Measurements from ENCODE around the gene NDUFS3. TPM values are rescaled to one million over a fixed set of nuclear protein-coding genes. Genes with fewer than 3 reads are reported as not detected.
"Not testable (repeated sequence)": the region's sequence is repeated elsewhere in the genome, so short reads cannot be mapped to it uniquely, and the experiment has no call there.

NDUFS3 gene
- total and polyA plus RNA-seq, 2 of the 13 experiments (the other 11 are each of a cell fraction or from before 2014, with no cell fraction given), result 151 to 184 TPM

DNA sequence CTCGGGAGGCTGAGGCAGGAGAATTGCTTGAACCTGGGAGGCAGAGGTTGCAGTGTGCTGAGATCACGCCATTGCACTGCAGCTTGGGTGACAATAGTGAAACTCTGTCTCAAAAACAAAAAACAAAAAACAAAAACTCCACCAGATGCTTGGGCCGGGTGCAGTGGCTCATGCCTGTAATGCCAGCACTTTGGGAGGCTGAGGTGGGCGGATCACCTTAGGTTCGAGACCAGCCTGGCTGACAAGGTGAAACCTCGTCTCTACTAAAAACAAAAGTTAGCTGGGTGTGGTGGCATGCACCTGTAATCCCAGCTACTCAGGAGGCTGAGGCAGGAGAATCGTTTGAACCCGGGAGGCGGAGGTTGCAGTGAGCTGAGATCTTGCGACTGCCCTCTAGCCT is 14.5 kb upstream of the NDUFS3 start:
- CTCF ChIA-PET (ENCODE audit: low intra/inter-chr PET ratio, low total read pairs); intact Hi-C loops (cut with micrococcal nuclease; ENCODE audit: unreplicated experiment); H4K20me1 ChIP-seq (ENCODE audit: insufficient read depth, low read length); H2AFZ ChIP-seq (ENCODE audit: low read length); H3K36me3 ChIP-seq (replicated peaks in 1 of 2; ENCODE audit: control insufficient read depth in 1 of 2, insufficient read depth in 2 of 2, low read length in 2 of 2); in situ Hi-C loops (cut with HindIII; ENCODE audit: extremely low pct_ligation_motif_present, low pct_unique_long_range_greater_than_20kb); BruUV-seq (replicated peaks); H3K27ac ChIP-seq (ENCODE audit: extremely low read length, insufficient read depth, low read length); DNase-seq (ENCODE audit: low spot score); FAIRE-seq; H3K9me3 ChIP-seq (ENCODE audit: low read length); ATAC-seq; H3K27me3 ChIP-seq (ENCODE audit: control insufficient read depth in 1 of 2, insufficient read depth in 2 of 2, low read length in 2 of 2): not testable (repeated sequence)
- 0 out of 2 replicates have a peak, but pooled peaks have one; percentile 51 for TF ChIP-seq ZNF121 (CRISPR knock-in tag; IDR thresholded peaks at IDR 0.05)
- Histone ChIP-seq H3K4me1 (ENCODE audit: insufficient read depth, low read length) (peaks cover 26% of the 10 kb centered on the region), H3K4me2 (ENCODE audit: low read depth, low read length) (peak overlapping the region; percentile 23; the same call in 1 of the 2 replicates), H3K9ac (ENCODE audit: insufficient read depth, low read depth, low read length) (peak overlapping the region; percentile 99), H3K79me2 (ENCODE audit: insufficient read depth, low read length) (peaks cover 24% of the 10 kb centered on the region), H3K4me3 (replicated peaks in 1 of 3; ENCODE audit: insufficient read depth in 1 of 3, low read depth in 2 of 3, low read length in 3 of 3) (peak overlapping the region in 1 of 3 experiments; percentile 97; a peak in 1 of 6 replicates)
- 90% methylated on average over 10 of the region's 10 CpGs for WGBS (ENCODE audit: low lambda C conversion rate)
- POLR2A ChIA-PET, result interaction anchor here (1.5 to 3.9 kb wide), 4 partner anchors 10 to 152 kb away, joined by 3 to 19 read pairs (median 12); partner anchors contain the start of genes CELF1, KBTBD4 and NDUFS3

DNA sequence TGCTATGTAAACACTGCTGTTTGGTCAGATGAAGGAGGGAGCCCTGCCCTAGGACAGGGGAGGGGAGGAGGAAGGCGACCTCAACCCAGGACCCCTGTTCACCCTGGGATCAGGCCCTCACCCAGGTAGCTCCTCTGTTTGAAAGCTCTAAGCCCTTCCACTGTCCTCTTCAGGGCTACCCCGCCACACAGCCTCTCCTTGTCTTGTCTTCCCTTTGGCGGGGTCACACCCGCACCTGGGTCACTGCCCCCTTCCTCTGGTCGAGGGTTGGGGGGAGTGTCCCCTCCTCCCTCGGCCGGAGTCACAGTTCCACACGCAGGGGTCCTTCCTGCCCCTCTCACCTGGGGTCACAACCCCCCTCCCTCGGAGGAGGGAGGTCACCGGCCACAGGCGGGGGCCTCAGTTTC is 13.9 kb upstream of the NDUFS3 start:
- DNase-seq (ENCODE audit: low spot score) (no peak), FAIRE-seq (no peak), ATAC-seq (peak; percentile 38)
- intact Hi-C loops (cut with micrococcal nuclease; ENCODE audit: unreplicated experiment) (no loop called here), in situ Hi-C loops (cut with HindIII; ENCODE audit: extremely low pct_ligation_motif_present, low pct_unique_long_range_greater_than_20kb) (no loop called here)
- 8% methylated on average over 6 of the region's 11 CpGs for WGBS (ENCODE audit: low lambda C conversion rate)
- Histone ChIP-seq H3K4me1 (ENCODE audit: insufficient read depth, low read length) (peaks cover 26% of the 10 kb centered on the region), H4K20me1 (ENCODE audit: insufficient read depth, low read length) (no peaks in the 10 kb centered on the region), H3K4me2 (ENCODE audit: low read depth, low read length) (peak overlapping the region; percentile 94), H3K9ac (ENCODE audit: insufficient read depth, low read depth, low read length) (peak overlapping the region; percentile 99), H3K79me2 (ENCODE audit: insufficient read depth, low read length) (peaks cover 27% of the 10 kb centered on the region), H2AFZ (ENCODE audit: low read length) (peak overlapping the region; percentile 42), H3K27ac (ENCODE audit: extremely low read length, insufficient read depth, low read length) (peak overlapping the region; percentile 85), H3K27me3 (ENCODE audit: control insufficient read depth in 1 of 2, insufficient read depth in 2 of 2, low read length in 2 of 2) (no peaks in the 10 kb centered on the region), H3K36me3 (replicated peaks in 1 of 2; ENCODE audit: control insufficient read depth in 1 of 2, insufficient read depth in 2 of 2, low read length in 2 of 2) (peaks cover 4 to 6% of the 10 kb centered on the region in 2 experiments; a peak in 4 of 5 replicates), H3K9me3 (ENCODE audit: low read length) (no peaks in the 10 kb centered on the region), H3K4me3 (replicated peaks in 1 of 3; ENCODE audit: insufficient read depth in 1 of 3, low read depth in 2 of 3, low read length in 3 of 3) (peak overlapping the region; percentile 87 to 97 (median 97); a peak in 5 of 6 replicates)
- TSS peak; percentile 75 for BruUV-seq (replicated peaks)
- CTCF ChIA-PET (ENCODE audit: low intra/inter-chr PET ratio, low total read pairs), result no interaction called here
- POLR2A ChIA-PET, result interaction anchor here (0.8 to 3.9 kb wide), 7 partner anchors 9 to 152 kb away, joined by 3 to 19 read pairs (median 4); partner anchors contain the start of genes CELF1, KBTBD4 and NDUFS3
- TF ChIP-seq SRY (CRISPR knock-in tag; IDR thresholded peaks at IDR 0.05) (no peak), NCOA1 (CRISPR knock-in tag; IDR thresholded peaks at IDR 0.05) (0 out of 2 replicates have a peak, but pooled peaks have one; percentile 23), FOXA3 (CRISPR knock-in tag; IDR thresholded peaks at IDR 0.05) (no peak), MEF2D (CRISPR knock-in tag; IDR thresholded peaks at IDR 0.05) (peak; percentile 54; the same call in 1 of the 2 replicates), ATAD3A (CRISPR knock-in tag; IDR thresholded peaks at IDR 0.05) (peak; percentile 30; the same call in 1 of the 2 replicates), PITX1 (CRISPR knock-in tag; IDR thresholded peaks at IDR 0.05) (peak; percentile 45; the same call in 1 of the 2 replicates), TGIF2 (CRISPR knock-in tag; IDR thresholded peaks at IDR 0.05) (no peak), ZMYM2 (CRISPR knock-in tag; IDR thresholded peaks at IDR 0.05) (no peak), U2AF1 (optimal IDR thresholded peaks at IDR 0.05; ENCODE audit: low read depth, low read length) (no peak)
- TF ChIP-seq, protein P1, sequence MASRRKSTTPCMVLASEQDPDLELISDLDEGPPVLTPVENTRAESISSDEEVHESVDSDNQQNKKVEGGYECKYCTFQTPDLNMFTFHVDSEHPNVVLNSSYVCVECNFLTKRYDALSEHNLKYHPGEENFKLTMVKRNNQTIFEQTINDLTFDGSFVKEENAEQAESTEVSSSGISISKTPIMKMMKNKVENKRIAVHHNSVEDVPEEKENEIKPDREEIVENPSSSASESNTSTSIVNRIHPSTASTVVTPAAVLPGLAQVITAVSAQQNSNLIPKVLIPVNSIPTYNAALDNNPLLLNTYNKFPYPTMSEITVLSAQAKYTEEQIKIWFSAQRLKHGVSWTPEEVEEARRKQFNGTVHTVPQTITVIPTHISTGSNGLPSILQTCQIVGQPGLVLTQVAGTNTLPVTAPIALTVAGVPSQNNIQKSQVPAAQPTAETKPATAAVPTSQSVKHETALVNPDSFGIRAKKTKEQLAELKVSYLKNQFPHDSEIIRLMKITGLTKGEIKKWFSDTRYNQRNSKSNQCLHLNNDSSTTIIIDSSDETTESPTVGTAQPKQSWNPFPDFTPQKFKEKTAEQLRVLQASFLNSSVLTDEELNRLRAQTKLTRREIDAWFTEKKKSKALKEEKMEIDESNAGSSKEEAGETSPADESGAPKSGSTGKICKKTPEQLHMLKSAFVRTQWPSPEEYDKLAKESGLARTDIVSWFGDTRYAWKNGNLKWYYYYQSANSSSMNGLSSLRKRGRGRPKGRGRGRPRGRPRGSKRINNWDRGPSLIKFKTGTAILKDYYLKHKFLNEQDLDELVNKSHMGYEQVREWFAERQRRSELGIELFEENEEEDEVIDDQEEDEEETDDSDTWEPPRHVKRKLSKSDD (CRISPR knock-in tag; IDR thresholded peaks at IDR 0.05; ENCODE audit: low read depth), result no peak
- TF ChIP-seq, protein P2, sequence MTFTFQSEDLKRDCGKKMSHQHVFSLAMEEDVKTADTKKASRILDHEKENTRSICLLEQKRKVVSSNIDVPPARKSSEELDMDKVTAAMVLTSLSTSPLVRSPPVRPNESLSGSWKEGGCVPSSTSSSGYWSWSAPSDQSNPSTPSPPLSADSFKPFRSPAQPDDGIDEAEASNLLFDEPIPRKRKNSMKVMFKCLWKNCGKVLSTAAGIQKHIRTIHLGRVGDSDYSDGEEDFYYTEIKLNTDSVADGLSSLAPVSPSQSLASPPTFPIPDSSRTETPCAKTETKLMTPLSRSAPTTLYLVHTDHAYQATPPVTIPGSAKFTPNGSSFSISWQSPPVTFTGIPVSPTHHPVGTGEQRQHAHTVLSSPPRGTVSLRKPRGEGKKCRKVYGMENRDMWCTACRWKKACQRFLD (CRISPR knock-in tag; IDR thresholded peaks at IDR 0.05; ENCODE audit: borderline replicate concordance), result no peak
- TF ChIP-seq, protein P3, sequence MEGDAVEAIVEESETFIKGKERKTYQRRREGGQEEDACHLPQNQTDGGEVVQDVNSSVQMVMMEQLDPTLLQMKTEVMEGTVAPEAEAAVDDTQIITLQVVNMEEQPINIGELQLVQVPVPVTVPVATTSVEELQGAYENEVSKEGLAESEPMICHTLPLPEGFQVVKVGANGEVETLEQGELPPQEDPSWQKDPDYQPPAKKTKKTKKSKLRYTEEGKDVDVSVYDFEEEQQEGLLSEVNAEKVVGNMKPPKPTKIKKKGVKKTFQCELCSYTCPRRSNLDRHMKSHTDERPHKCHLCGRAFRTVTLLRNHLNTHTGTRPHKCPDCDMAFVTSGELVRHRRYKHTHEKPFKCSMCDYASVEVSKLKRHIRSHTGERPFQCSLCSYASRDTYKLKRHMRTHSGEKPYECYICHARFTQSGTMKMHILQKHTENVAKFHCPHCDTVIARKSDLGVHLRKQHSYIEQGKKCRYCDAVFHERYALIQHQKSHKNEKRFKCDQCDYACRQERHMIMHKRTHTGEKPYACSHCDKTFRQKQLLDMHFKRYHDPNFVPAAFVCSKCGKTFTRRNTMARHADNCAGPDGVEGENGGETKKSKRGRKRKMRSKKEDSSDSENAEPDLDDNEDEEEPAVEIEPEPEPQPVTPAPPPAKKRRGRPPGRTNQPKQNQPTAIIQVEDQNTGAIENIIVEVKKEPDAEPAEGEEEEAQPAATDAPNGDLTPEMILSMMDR (CRISPR knock-in tag; IDR thresholded peaks at IDR 0.05), result peak; percentile 13; the same call in 1 of the 2 replicates

Measured in HepG2 (cell line).